IPS-11a (cell line): ENCODE results near the gene UBASH3A.

ENCODE experiments used
- H3K4me3 ChIP-seq: one replicate; pipeline ENCODE4 v1.5.1; 2013; ENCODE audit warnings: low read depth, low read length, control low read depth

The UBASH3A gene

DNA sequence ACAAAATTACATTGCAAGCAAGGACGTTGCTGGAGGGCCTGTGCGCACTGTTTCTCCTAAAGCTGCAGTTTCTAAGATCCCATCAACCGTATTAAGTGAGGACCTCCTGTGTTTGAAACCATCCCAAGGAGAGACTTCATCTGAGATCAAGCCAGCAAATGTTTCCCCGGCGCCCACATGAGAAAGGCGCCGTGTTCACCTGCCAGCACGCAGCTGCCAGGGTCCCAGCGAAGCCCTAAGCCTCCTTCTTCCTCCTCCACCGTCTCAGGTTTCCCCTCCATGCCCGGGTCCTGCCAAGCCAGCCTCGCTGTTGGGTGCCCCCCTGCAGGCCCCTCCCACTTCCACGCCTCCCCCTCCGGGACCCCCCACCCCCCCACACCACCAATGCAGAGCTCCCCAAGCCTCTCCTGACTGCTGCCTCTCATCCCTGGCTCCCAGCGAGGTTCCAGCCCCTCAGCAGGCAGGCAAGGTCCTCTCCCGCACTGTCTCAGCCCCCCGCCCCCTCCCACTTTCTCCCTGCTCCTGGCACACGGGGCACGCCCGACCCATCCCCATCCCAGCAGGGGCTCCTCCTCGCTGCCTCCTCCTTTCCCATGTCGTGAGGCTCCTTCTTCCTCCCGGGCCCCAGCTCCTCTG, 28.7 kb upstream of the UBASH3A start:
- H3K4me3 ChIP-seq, result no peak overlapping the region

DNA sequence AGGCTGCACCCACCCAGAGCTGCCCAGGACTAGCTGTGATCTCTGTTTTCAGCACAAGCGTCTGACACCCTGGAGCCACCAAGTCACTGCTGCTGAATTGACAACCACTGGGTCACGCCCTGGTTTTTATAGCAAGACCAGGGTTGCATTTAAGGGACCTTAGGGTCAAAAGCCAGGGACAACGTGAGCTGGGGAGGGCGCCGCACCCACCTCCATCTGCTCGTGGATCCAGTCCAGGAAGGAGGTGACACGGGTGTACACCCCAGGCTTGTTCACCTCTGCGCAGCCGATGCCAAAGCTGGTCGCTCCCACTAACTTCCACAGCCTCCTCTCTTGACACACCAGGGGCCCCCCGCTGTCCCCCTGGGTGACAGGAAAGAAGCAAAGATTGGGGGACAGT, 28.2 kb upstream of the UBASH3A start:
- no peak overlapping the region for H3K4me3 ChIP-seq

DNA sequence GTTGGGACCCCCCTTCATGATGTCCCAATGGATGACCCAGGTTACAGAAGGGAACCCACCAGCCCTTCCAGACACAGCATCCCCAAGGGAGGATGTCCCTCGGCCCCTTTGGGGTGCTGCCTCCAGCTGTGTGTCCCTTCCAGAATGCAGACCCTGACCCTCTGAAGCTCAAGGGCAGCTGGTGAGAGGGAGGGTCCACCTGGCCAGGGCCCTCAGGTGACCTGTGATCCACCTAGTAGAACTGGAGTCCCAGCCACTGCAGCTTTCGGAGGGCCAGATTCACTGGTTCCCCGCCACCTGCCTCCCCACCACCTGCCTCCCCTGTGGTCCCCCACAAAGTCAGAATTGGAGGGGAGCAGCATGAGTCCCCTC, 27.8 kb upstream of the UBASH3A start:
- H3K4me3 ChIP-seq, result no peak overlapping the region

DNA sequence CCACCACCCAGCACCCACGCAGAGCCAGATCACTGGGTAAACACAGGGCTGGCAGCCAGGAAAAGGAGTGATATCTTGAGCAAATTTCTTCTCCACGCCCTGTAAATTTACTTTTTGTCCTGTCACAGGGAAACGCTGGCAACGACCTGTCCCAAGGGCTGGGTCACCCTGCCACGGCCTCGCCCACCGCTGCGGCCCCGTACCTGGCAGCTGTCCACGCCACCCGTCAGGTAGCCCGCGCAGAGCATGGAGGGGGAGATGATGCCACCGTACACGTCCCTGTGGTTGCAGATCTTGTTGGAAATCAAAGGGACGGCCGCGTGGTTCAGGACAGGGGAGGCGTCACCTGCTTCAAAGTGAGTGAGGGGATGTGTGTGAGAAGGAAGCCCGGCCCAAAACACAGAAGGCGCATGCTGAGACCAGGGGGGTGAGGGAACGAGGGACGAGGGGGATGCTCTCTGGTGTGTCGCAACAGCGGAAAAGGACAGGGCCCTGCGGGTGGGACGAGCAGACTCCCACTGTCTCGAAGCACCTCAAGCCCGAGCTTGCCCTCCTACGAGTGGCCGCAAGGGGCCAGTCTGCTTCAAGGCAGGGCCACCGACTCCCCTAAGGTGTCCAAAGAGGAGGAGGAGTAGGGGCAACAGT, 27.2 kb upstream of the UBASH3A start:
- H3K4me3 ChIP-seq, result no peak overlapping the region

DNA sequence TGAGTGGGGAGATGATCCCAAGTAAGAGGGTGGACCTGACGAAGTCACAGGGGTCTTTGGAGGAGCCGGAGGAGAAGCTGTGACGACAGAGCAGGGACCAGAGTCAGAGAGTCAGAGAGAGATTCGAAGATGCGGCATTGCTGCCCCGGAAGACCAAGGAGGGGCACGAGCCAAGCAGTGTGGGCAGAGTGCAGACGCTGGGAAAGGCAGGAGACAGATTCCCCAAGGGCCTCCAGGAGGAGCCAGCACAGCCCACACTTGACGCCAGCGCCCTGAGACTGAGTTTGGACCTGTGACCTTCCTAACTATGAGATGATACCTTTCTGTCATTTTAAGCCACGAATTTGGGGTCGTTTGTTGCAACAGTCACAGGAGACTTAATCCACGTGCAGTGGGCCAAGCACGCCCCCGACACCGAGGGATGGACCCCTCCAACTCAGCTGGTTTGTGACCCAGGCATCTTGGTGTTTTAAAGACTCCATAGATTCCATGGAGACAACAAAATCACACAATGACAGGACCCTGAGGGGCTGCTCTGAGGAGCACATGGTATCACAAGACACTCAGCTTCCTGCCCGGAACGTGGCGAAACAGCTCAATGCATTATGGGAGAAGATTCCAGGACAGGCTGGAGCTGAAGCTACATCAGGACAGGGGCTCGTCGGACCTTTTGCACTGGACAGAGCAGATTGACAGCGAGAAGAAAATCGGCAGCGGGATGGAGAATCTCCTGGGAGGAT, 26.3 kb upstream of the UBASH3A start:
- H3K4me3 ChIP-seq, result no peak overlapping the region

DNA sequence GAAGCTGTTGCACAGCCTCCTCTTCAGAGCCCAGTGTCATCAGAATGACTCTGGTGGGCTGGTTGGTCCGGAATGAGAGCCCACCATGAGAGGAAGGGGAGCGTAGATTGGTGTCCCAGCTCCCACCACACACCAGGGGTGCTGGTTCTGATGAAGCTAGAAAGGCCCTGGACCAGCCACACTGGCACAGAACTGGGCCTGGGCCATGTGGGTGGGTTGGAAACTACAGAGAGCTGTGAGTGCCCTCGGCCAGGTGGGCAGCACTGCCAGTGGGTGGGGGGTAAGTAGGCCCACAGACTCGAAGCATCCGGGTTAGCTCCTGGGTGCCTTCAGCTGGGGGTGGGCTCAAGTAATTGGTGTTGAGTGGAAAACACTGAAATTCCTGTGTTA, 25.8 kb upstream of the UBASH3A start:
- H3K4me3 ChIP-seq, result no peak overlapping the region

DNA sequence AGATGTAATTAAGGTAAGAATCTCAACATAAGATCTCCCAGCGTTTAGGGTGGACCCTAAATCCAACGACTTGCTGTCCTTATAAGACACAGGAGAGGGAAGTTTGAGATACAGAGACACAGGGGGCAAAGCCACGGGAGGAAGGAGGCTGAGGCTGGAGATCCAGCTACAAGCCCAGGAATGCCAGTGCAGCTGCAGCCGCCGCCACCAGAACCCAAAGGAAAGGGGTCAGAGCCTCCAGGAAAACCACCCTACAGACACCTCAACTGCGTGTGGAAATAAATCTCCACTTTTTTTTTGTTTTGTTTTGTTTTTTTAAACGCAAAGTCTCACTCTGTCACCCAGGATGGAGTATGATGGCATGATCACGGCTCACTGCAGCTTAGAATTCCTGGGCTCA, 25.3 kb upstream of the UBASH3A start:
- no peak overlapping the region for H3K4me3 ChIP-seq

DNA sequence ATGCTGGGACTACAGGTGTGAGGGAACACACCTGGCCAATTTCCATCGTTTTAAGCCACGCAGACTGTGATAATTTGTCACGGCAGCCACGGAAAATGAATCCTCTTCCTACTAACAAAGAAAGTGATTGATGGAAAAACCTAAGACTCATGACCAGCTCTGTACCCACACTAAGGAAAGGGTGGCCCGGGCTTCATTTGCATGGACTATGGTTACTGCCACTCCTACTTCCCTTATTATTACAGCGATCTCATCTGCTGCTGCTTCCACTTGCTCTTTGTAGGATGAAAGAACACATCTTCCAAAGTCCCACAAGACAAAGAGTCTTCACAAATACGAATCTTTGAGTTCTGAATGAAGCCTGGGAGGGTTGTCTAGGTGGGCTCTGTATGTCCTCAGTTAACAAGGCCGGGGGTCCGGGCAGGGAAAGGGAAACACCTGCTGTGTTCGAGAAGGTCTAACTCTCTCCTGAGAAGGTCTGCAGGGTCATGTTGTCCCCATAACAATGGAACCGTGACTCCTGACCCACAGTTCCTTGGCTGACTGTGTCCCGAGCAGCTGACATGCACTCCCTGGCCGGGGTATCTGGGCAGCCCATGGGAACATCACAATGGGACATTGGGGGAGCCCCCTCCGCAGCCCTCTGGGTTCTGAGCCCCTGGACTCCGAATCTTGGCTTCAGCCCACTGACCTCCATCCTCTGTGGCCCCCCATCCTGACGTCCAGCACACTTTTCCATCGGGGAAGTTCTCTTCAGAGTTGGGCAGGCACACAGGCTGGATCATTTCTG, 24.1 kb upstream of the UBASH3A start:
- no peak overlapping the region for H3K4me3 ChIP-seq

DNA sequence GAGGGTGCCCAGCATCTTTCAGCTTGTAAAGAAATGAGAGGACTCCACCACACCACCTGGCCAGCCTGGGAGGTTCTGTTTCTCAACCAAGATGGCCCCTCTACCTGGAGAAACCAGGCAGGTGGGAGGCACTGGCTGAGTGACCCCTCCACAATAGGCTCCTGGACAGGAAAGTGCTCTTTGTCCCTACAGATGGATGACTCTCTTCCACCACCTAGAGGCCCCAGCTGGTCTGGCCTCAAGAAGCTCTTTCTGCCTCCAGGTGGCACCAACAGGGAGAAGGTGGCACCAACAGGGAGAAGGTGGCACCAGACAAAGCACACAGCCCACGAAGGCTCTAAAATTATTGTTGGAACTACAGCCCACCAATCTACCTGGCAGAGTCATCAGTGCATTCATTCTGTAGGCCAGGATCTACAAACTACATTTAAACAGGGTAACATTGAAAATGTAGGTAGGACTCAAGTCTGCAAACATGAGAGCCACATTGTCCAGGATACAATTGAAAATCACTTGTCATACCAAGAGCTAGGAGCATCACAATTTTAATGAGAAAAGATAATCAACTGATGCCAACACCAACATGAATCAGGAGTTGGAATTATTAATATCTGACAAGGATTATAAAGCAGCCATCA, 22.2 kb upstream of the UBASH3A start:
- no peak overlapping the region for H3K4me3 ChIP-seq

DNA sequence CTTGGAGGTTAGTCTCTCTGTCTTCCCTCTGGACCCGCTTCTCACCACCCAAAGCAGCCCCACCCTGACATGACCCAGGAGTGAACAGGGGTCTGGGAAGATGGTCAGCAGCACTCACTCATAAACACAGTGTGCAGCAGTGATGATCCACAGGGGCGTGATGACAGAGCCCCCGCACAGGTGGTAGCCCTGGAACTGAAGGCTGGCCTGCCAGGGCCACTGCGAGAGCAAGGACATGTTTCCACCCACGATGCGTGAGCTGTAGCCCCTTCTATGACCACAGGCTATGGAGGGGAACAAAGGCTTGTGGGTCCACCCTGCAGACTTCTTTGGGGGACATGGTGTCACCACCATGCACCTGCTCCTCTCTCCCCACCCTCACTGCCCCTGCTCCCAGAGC, 20.8 kb upstream of the UBASH3A start:
- H3K4me3 ChIP-seq, result no peak overlapping the region

DNA sequence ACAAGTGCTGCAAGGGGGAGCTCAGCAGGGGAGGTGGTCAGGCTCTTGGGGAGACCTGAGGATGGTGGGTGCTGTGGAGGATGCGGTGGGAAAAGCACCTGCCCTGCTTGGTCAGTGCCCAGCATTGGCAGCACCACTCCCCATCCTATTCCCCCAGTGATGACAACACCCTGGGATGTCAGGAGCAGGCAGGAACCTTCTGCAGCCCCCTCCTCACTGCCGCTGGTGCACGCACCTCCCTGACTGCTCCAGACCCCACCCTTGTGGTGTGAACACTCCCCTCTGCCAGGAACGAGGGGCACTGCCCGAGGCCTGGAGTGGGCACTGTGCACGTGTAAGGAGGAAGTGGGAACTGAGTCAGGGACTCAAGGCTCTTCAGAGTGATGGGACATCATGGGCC, 20.4 kb upstream of the UBASH3A start:
- no peak overlapping the region for H3K4me3 ChIP-seq

DNA sequence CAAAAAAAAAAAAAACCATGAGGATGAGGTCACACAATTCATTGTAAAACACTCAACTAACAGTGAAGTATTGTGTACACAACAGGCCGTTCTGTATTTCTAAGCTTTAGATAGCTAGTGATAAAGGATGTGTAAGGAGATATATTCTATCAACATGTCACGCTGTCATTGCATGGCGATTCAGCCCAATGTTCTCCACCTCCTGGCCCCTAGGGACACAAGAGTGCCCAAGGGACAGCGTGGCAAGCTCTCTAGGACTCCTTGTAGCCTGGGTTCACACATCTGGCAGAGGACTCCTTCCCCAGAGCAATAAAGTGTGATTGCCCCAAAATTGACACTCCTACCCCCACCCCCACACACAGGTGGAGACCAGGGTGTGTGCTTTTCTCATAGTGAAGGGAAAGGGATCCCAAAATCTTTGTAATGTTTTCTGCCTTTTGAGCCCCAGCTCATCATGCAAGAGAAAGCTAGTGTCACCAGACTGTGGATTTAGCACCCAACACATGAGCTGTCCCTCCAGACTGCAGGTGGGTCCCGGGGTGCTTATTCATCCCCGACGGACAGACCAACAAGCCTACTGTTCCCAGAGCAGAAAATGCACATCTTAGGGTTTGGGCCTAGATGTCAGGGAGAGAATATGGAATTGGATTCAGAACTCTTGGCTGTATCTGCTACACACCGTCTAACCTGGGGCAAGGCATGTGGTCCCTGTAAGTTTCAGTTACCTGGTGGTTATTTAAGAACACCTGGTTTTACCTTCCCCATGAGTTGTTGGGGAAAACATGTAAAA, 19.4 kb upstream of the UBASH3A start:
- no peak overlapping the region for H3K4me3 ChIP-seq

DNA sequence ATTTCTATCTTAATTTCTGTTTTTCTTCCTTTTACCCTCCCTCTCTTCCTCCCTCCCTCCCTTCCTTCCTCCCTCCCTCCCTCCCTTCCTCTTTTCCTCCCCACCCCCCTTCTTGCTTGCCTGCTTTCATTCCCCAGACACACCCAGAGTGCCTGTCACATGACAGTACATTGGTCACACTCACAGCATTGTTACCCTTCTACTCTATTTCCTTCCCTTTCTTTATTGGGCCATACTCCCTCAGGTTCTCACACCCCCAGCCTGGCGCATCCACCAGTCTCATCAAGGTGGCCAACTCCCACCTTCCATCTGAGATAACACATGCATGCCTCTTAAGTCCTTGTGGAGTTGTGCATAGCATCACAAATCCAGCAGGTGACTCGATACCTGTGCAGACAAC, 18.7 kb upstream of the UBASH3A start:
- no peak overlapping the region for H3K4me3 ChIP-seq

DNA sequence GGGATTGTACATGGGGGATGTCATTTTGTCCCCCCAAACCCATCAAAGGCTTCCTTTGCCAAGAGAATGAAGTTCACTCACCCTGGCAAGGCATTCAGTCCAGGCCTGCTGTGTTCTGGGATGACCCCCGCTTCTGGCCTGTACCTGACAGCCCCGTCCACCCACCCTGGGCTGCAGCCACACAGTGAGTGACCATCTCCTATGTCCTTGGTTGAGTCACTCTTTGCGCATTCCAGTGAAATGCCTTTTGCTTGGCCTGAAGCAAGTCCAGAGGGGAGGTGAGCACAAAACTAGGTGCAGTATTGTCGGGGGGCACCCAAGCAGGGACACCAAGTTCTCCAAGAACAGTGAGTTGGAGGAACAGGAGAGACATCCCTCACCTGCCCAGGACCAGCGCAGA, 18.1 kb upstream of the UBASH3A start:
- H3K4me3 ChIP-seq, result no peak overlapping the region

DNA sequence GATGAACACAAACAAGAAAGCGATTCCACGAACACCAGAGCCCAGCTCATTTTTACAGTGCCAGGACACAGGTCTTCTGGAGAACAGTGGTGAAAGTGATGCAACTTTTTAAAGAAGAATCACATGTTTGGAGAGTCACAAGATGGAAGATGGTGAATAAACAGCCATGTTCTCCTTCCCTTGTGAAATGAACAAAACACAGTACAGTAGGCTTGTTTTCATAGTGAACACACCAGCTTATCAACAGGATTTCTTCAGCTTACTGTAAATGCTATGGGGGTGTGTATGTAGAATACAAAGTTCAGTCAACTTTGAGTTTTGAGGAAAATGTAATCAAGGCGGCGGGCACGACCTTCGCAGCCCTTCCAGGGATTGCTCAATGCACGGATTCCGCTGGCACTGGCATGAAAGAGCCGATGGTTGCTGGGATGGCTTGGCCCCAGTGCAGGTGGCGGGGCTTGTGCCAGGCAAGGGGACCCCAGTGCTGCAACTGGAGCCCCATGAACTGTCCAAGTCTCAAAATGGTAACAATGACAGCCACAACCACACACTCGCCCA, 17.6 kb upstream of the UBASH3A start:
- no peak overlapping the region for H3K4me3 ChIP-seq

DNA sequence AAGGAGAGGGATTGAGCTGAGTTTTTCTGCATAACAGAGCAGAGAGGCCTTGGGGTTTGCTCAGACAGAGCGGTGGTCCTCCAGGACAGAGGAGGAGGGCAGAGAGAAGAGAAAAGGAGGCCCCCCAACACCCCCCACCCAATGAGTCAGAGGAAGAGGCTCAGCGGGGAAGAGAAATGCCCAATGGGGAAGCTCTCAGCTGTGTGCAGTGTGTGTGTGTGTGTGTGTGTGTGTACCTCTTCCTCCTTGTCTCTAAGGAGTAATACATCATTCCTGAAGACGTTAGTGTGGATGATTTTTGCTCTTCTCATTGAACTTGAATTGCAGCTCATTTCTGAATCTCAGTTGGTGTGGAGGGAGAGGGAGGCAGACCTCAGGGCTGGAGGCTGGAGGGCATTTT, 16.5 kb upstream of the UBASH3A start:
- H3K4me3 ChIP-seq, result no peak overlapping the region

DNA sequence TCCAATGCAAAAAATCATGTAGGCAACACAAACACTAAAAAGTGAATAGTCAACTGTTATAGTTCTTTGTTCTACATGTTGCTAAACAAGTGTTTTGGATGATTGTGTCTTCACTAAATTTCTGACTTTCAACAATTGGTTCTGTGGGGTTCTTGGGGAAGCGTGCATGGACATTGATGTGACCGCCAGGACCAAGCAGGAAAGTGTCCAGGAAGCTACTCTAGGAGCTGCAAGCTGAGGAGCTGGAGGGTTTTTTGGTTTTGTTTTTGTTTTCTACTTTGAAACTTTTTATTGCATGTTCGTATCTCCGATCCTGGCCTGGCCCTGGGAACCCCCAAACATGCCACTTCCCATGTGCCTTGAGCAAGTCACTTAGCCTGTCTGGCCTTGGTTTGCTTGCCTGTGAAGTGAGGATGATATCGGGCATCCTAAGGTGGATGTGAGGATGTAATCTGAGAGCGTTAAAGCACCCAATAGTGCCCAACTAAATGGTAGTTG, 15.8 kb upstream of the UBASH3A start:
- no peak overlapping the region for H3K4me3 ChIP-seq

DNA sequence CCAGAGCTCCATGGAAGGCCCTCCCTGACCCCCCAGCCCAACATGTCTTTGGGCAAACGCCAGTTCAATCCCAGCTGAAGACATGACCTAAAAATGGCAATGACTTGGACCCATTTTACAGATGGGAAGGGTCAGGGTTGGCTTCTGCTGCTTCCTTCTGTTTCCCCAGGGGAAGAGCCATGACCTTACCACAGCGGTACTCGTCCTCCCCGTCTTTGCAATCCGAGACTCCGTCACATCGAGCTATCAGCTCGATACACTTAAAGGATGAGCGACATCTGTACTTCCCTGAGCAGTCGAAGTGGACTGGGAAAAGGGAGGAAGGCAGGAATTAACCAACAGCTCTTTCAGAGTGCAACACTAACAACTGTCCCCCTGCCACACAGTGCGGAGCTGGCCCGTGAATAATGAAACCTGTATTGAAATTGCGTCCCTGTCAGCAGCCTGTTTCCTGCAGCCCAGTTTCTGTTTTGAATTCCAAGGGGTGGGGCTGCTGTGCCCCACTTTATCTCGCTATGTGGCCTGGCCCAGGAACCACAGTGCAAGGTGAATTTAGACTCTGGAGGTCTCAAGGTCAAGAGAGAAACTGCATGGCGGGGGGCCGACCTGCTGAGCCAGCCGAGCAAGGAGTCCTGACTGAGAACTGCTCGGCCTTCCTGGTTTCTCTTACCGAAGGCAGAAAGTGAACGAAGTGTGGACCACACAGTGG, 14.8 kb upstream of the UBASH3A start:
- H3K4me3 ChIP-seq, result no peak overlapping the region

DNA sequence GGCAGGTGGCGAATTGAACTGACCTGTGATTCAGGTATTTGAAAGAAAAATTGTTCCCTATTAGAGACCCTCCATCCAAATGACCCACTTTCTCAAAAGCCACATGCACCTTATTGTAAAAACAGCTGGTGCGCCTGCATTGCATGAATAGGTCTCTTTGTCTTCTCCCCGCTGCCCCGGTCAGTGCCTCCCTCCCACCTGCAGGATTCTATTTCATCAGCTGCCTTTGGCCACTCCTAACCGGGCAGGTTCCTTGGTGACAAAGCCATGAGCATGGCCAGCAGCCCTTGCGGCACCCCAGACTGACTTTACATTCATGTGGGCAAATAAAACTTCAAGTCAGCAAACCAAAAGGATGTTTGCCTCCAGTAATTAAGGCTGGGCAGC, 14.3 kb upstream of the UBASH3A start:
- no peak overlapping the region for H3K4me3 ChIP-seq
